ENCODE data around the gene NCKAP5.

DNA sequence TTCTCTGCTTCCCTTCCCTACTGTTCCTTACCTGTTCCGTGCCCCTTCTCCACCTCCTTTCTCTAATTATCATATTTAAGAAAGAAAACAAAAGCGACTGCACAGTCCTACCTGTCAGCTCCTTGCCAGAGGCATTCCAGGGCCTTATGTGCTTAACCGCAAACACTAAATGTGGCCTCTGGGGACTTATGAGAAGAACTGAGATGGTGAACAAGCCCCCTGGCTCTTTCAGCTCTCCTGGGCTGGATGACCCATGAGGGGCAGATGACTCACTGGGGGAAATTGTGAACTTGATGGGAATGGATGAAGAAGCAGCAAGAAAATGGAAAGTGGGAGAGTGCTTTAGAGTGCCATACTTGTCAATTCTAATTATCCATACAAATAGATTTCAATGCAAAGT is 792.0 kb downstream of the NCKAP5 start:
- TF ChIP-seq, protein P1, sequence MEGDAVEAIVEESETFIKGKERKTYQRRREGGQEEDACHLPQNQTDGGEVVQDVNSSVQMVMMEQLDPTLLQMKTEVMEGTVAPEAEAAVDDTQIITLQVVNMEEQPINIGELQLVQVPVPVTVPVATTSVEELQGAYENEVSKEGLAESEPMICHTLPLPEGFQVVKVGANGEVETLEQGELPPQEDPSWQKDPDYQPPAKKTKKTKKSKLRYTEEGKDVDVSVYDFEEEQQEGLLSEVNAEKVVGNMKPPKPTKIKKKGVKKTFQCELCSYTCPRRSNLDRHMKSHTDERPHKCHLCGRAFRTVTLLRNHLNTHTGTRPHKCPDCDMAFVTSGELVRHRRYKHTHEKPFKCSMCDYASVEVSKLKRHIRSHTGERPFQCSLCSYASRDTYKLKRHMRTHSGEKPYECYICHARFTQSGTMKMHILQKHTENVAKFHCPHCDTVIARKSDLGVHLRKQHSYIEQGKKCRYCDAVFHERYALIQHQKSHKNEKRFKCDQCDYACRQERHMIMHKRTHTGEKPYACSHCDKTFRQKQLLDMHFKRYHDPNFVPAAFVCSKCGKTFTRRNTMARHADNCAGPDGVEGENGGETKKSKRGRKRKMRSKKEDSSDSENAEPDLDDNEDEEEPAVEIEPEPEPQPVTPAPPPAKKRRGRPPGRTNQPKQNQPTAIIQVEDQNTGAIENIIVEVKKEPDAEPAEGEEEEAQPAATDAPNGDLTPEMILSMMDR (IDR thresholded peaks at IDR 0.05) = no peak
- TF ChIP-seq POLR2A (IDR thresholded peaks at IDR 0.05) = no peak
